ENCODE results near the gene FHDC1. TPM values are rescaled to one million over a fixed set of nuclear protein-coding genes. Genes with fewer than 3 reads are reported as not detected.
A peak's percentile ranks its signal among the peaks of the same experiment; 100 is the strongest.

The FHDC1 gene
- total RNA-seq, 2 donors from 2014 or later: 1.2 to 2.4 TPM

- intact Hi-C loops (cut with DNase I): no loop called here
- no peak for DNase-seq (ENCODE audit: low spot score)
Observed at GRCh38 chr4:152953514-152953913, 17.4 kb downstream of the FHDC1 start.

DNA sequence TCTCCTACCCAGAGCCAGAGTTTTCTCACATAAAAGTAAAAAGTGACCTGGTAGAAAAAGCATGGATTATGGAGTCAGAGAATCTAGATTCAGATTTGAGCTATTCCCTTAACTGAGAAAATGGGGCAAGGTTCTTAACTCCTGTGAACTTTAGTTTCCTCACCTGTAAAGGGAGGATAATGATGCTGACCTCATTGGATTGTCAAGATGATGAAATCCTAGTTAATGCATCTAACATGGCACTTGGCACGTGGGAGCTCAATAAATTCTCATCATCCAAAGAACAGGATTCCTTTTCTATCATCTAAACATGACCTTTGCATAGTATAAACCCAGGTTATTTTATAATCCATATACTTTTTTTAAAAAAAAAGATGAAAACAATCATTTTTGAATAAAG is 18.6 kb downstream of the FHDC1 start:
- intact Hi-C loops (cut with DNase I): no loop called here
- DNase-seq (ENCODE audit: low spot score): no peak

DNA sequence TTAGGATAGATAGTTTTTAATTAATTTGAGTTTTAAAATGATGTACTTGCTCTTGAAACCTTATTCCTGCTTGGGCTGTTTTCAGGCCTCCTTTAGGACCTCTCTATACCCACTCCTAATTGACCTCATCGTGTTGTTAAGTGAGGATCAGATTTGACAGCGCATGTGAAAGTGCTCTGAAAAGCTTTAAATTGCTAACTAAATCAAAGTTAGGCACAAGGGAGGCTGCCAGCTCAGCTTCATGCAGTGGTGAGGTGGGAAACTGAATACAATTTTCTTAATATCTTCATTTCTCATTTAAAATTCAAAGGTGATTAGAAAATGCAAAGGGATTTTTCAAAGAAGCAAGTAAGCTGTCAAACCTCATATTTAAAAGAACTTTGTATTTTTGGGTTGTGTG is 20.0 kb downstream of the FHDC1 start:
- no peak for DNase-seq (ENCODE audit: low spot score)
- intact Hi-C loops (cut with DNase I): no loop called here

DNA sequence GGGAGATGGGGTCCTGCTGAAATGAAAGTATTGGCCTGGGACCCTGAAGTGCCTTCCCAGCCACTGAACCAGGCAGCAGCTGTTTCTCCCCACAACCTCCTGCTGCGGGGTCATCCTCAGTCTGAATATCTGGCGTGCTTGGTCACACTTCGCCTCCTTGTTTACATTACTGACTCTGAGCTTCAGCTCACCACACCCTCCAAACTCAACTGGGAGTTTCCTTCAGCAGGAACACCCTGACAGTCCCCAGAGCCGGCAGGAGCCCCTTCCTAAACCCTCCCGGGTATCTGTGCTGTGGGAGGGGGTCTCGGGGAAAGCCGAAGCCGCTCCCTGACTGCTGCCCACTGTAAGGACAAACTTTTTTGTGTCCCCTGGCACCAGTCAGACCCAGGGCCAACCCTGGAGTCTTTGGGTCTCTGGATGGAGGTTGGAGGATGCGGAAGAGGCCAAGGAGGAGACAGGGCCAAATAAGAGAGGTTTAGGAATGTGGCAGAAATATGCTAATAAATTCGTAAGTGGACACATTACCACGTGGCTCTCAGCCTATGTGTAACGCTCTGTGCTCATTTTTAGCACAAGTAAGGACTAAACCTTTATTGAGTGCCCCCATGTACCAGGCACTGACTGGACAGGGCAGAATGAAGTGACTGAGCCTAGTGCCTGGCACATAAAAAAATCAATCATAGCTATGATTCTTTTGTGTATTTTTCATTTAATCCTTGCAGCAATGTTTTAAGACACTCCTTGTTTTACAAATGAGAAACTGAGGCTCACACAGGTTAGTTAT is 20.7 kb downstream of the FHDC1 start:
- no peak for DNase-seq (ENCODE audit: low spot score)
- intact Hi-C loops (cut with DNase I): no loop called here

GRCh38 chr4:152957437-152958171 is 21.5 kb downstream of the FHDC1 start:
- DNase-seq (ENCODE audit: low spot score): no peak
- intact Hi-C loops (cut with DNase I): no loop called here

- no peak for DNase-seq (ENCODE audit: low spot score)
- intact Hi-C loops (cut with DNase I): no loop called here
Observed at GRCh38 chr4:152959080-152959479, 23.0 kb downstream of the FHDC1 start.

DNA sequence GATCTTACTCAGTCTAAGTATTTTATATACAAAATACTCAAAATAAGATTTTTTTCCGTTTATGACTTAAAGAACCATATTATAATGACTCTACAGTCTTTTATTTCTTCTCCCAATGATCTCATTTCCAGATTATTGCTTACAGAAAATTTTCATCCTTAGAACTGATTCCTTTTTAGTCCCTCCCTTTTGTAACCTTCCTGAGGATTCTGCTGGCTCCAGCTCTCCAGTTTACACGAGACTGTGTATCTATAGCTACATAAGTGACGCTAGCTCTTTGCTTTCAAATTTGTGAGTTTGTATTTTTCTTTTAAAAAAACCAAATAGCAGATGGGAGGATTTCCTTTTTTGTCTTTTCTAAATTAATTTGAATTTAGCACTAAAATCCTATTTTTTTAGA is 24.0 kb downstream of the FHDC1 start:
- intact Hi-C loops (cut with DNase I): no loop called here
- no peak for DNase-seq (ENCODE audit: low spot score)

DNA sequence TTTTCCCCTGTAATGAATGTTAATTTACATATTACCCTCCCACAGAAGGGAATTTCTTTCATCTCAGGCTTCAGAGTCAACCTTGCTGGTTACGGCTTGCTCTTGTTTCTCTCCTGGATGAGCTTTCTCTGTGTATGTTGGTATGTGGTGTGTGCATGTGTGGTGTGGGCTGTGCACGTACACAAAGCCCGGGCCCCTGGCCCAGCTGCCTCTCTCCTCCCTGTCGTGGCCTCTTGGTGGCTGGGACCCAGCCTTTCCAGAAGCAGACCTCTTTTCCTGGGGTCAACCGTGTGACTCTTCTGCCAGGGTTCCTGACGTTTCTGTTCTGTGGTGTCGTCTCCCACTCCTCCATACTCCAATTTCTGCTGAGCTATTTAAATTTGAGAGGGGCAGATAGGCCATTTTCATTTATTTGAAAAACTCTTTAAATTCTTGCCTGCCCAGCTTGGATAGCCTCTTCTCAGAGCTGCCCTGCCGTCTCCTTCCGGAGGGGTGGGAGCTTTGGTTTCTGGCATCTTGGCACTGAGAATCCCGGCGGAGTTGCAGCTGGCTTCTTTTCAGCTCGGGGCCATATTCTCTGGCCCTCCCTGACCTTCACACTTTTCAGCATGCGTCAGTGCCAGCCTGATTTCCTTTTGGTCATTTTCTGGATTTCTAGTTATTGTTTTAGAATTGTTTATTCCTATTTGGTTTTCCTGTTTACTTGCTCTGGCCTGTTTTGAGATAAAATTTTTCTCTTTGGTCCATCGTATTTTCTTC is 25.1 kb downstream of the FHDC1 start:
- intact Hi-C loops (cut with DNase I): no loop called here
- no peak for DNase-seq (ENCODE audit: low spot score)

GRCh38 chr4:152961773-152962115 is 25.6 kb downstream of the FHDC1 start:
- intact Hi-C loops (cut with DNase I): no loop called here

GRCh38 chr4:152962150-152962549 is 26.0 kb downstream of the FHDC1 start:
- intact Hi-C loops (cut with DNase I): no loop called here
- DNase-seq (ENCODE audit: low spot score): no peak

More at GRCh38 chr4:152961773-152962115, 25.6 kb downstream of the FHDC1 start:
- DNase-seq (ENCODE audit: low spot score): no peak

- no peak for DNase-seq (ENCODE audit: low spot score)
- intact Hi-C loops (cut with DNase I): no loop called here
Observed at GRCh38 chr4:152964335-152964734, 28.2 kb downstream of the FHDC1 start.

- intact Hi-C loops (cut with DNase I): no loop called here
- no peak for DNase-seq (ENCODE audit: low spot score)
Observed at GRCh38 chr4:152965611-152966010, 29.5 kb downstream of the FHDC1 start.

DNA sequence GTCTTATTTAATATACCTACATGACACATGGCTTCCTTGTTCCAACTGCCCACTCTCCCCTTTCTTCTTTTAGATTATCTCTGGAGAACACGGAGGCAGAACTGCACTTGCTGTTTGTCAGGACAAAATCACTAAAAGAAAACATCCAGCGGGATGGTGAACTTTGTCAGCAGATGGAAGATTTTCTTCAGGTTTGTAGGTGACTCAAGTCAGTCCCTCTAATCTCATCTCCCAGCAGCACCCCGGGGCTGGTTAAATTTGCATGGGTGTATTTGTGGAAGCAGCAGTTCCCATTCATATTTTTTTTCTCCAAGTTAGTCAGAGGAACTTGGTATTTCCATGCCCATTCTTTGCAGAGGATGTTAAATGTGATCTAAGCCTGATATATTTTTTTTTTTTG is 31.8 kb downstream of the FHDC1 start:
- DNase-seq (ENCODE audit: low spot score): no peak
- intact Hi-C loops (cut with DNase I): no loop called here

GRCh38 chr4:152968806-152969394 is 32.8 kb downstream of the FHDC1 start:
- intact Hi-C loops (cut with DNase I): no loop called here
- no peak for DNase-seq (ENCODE audit: low spot score)

DNA sequence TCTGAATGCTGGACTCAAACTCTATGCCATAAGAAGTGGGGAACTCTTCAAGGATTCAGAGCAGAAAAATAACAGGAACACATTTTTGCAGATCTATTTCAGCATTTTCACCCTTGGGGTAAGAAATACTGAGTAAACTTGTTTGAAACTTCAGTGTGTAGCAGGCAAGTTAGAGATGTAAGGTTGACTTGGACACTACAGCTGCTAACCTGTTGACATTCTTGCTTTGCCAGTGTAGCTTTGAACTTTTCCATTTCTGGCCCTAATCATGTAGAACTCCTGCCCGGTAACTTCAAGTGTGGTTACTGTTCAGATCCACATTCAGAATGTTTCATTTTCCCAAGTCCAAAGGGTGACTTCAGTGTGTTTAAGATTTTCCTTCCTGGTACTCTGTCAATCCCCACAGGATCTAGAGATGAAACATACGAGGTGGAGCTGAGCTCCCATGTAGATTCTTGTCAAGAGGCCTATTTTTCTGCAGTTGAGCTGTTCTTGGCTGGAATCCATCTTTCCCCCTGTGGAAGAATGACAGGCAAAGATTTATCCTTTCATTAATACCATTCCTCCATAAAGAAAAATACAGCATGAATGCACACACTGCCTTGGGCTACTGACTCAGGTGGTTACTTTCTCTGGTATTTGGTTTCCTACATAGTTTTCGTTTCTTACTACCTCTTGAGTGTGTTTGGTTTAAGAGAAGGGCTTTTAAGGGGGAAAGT is 34.1 kb downstream of the FHDC1 start:
- intact Hi-C loops (cut with DNase I): no loop called here
- no peak for DNase-seq (ENCODE audit: low spot score)

DNA sequence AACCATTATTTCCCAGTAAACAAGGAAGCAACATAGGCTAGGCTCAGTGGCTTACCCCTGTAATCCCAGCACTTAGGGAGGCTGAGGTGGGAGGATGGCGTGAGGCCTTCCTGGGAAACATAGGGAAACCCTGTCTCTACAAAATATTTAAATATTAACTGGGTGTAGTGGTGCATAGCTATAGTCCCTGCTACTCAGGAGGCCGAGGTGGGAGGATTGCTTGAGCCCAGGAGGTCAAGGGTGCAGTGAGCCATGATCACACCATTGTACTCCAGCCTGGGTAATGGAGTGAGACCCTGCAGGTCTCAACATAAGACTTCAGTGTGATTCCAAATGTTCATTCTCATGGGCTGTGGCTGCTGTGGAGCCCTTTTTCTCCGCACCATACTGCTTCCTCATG is 34.9 kb downstream of the FHDC1 start:
- intact Hi-C loops (cut with DNase I): no loop called here
- no peak for DNase-seq (ENCODE audit: low spot score)

GRCh38 chr4:152972821-152973628 is 36.9 kb downstream of the FHDC1 start:
- intact Hi-C loops (cut with DNase I): no loop called here
- DNase-seq (ENCODE audit: low spot score): peak; percentile 86

DNA sequence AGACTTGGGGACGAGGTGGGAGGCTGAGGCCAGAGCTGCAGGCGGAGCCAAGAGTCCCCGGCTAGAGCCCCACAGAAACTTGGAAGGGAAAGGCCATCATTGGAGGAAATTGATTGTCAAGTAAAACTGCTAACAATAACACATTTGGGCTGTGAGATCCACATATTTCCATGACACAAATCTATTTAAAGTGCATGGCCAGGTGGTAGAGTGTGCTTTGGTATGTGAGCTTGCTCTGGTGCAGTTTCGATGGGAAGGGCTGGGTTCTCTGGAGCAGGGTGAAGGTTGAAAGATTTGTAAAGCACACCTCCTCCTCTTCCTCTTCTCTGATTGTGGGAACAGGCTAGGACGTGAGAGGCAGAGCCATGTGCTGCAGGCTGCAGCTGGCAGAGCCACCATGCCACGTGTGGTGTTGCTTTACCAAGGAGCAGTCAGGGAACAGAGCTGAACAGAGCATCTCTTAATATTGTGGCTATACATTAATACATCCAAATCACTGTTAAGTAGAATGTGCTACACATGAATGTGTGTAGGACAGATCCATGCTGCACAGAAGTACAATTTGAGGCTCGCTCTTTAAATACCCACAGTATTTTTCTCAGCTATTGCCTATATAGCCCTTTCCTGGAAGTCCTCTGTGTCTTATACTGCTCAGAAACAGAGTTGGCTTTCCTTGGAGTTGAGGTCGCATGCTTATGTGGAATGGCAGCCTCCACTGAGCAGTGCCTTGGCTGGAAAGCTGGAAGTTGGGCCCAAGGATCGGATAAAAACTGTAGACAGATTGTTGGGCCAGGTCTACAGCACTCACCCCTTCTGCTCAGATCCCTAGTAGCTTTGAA is 37.7 kb downstream of the FHDC1 start:
- DNase-seq (ENCODE audit: low spot score): no peak
- intact Hi-C loops (cut with DNase I): no loop called here

All from posterior vena cava (tissue), 2 donors.